Ishikawa (cell line): ENCODE results near the gene CACNB2.

ENCODE experiments used
- EGR1 ChIP-seq: IDR thresholded peaks from 2 replicates; pipeline ENCODE4 v1.6.1; 2012
- EP300 ChIP-seq: IDR thresholded peaks from 2 replicates; pipeline ENCODE4 v1.6.1; 2012; ENCODE audit warnings: borderline replicate concordance
- NFIC ChIP-seq: IDR thresholded peaks from 2 replicates; pipeline ENCODE4 v1.6.1; 2012
- REST ChIP-seq: IDR thresholded peaks from 2 replicates; pipeline ENCODE4 v1.6.1; 2012; ENCODE audit warnings: low read depth, mild to moderate bottlenecking
- TCF12 ChIP-seq: IDR thresholded peaks from 2 replicates; pipeline ENCODE4 v1.6.1; 2012; ENCODE audit warnings: low read depth
- TEAD4 ChIP-seq: IDR thresholded peaks from 2 replicates; pipeline ENCODE4 v1.6.1; 2012

DNA sequence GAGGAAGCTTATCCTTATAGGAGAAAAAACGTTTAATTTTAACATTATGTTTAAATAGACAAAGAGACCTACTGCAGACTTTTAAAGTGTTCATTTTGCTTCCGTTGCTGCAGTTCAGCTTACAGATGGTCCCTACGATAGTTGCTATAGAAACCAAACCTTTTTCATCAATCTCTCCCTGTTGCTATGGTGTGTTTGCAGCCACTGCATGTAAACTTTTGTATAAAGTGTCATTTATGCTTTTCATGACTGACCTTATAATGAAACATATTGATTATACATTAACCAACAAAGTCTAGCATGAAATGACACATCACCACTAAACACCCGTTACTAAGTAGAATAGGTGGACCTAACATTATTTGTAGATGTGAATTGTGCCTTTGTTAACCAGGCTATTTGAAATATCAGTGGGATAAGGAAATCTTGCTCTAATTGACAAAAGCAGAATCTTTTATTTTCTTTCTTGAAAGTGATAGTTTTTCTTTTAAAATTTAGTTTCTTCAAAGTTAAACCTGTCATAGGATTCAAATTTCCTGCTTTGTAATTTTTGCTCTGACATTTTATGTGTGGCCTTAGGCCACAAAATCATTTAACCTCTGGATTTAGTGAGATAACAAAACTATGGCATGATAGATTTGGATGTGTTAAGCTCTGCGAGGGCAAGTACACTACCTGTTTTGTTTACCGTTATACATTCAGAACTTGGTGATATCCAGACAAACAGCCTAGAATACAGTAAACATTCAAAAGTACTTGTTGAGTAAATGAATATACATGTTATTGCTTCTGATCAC lies 64.0 kb downstream of the CACNB2 start:
- TF ChIP-seq EP300 (no peak), EGR1 (no peak), NFIC (no peak), REST (no peak), TCF12 (no peak), TEAD4 (no peak)
